Osteoblast (primary cell): ENCODE results near the gene ANKRD22. TPM values are rescaled to one million over a fixed set of nuclear protein-coding genes. Genes with fewer than 3 reads are reported as not detected.
A peak's percentile ranks its signal among the peaks of the same experiment; 100 is the strongest.

Experiments used
- DNase-seq: peaks from one replicate; pipeline ENCODE4 v3.0.0; 2011; ENCODE audit warnings: low spot score, mixed read lengths; ENCODE audit not compliant: insufficient read length; ENCODE audit errors: missing footprints
- H2AFZ ChIP-seq: 2 replicates; pipeline ENCODE4 v1.6.0; 2011; ENCODE audit warnings: mild to moderate bottlenecking, low read length
- H3K27ac ChIP-seq: 2 replicates; pipeline ENCODE4 v1.5.1; 2011; ENCODE audit warnings: mild to moderate bottlenecking, low read depth, low read length, moderate library complexity
- H3K27me3 ChIP-seq: 2 replicates; pipeline ENCODE4 v1.6.0; 2012; ENCODE audit warnings: mild to moderate bottlenecking, control low read depth, inconsistent platforms, low read length, moderate library complexity; ENCODE audit not compliant: insufficient read depth
- H3K36me3 ChIP-seq: 2 replicates; pipeline ENCODE4 v1.5.1; 2011; ENCODE audit warnings: mild to moderate bottlenecking, low read length, control low read depth, moderate library complexity; ENCODE audit not compliant: insufficient read depth
- H3K4me1 ChIP-seq: 2 replicates; pipeline ENCODE4 v1.5.1; 2011; ENCODE audit warnings: mild to moderate bottlenecking, low read length, control low read depth, moderate library complexity; ENCODE audit not compliant: insufficient read depth
- H3K4me2 ChIP-seq: 2 replicates; pipeline ENCODE4 v1.6.0; 2011; ENCODE audit warnings: mild to moderate bottlenecking, low read length; ENCODE audit not compliant: insufficient read depth
- H3K4me3 ChIP-seq: fragments of 200-600 bp; sonication (generic); 3 replicates; pipeline ENCODE4 v1.5.1; 2012; ENCODE audit warnings: mild to moderate bottlenecking, low read length, inconsistent platforms; ENCODE audit not compliant: insufficient read depth
- H3K79me2 ChIP-seq: 2 replicates; pipeline ENCODE4 v1.6.0; 2012; ENCODE audit warnings: mild to moderate bottlenecking, low read length, control low read depth, inconsistent platforms; ENCODE audit not compliant: insufficient read depth
- H3K9me3 ChIP-seq: 2 replicates; pipeline ENCODE4 v1.5.1; 2011; ENCODE audit warnings: low read depth, low read length, control low read depth
- H4K20me1 ChIP-seq: 2 replicates; pipeline ENCODE4 v1.6.0; 2012; ENCODE audit warnings: mild to moderate bottlenecking, low read length, control low read depth; ENCODE audit not compliant: insufficient read depth
- CTCF ChIP-seq: IDR thresholded peaks from 2 replicates; pipeline ENCODE4 v1.5.1; 2011; ENCODE audit warnings: mild to moderate bottlenecking, low read depth, low read length, moderate library complexity; ENCODE audit errors: extremely low read depth
- total RNA-seq: library from RNA; depleted of rRNA; stranded (reverse); fragments of >200 nt; gene quantifications from 2 replicates; pipeline ENCODE4 v1.2.3, GENCODE V29; 2012

Gene ANKRD22
- under 0.01 TPM in 2 replicates for total RNA-seq

- H2AFZ ChIP-seq, result peak within 1 kb of the TSS; percentile 58
- no peaks in the 10 kb centered on the region for H4K20me1 ChIP-seq
- TF ChIP-seq CTCF, result no peak
- no peaks in the 10 kb centered on the region for H3K79me2 ChIP-seq
- no peaks in the 10 kb centered on the region for H3K9me3 ChIP-seq
- H3K27me3 ChIP-seq, result no peaks in the 10 kb centered on the region
- H3K4me2 ChIP-seq, result peak within 1 kb of the TSS; percentile 1
- H3K36me3 ChIP-seq, result no peaks in the 10 kb centered on the region
- H3K27ac ChIP-seq, result no peak within 1 kb of the TSS
- no peak within 1 kb of the TSS for H3K4me3 ChIP-seq
- DNase-seq, result peak; percentile 82
- H3K4me1 ChIP-seq, result peaks cover 19% of the 10 kb centered on the region
Measured at GRCh38 chr10:88851706-88852105, at the start of gene ANKRD22. ANKRD22 (minus strand) TSS chr10:88851844; CDS start chr10:88851607, 237 bp downstream.

GRCh38 chr10:88899886-88900285 lies 48.2 kb upstream of the ANKRD22 start:
- H3K4me2 ChIP-seq, result no peak overlapping the region
- H3K27ac ChIP-seq, result no peak overlapping the region
- H3K79me2 ChIP-seq, result peaks cover 39% of the 10 kb centered on the region
- no peak for TF ChIP-seq CTCF
- no peak overlapping the region for H2AFZ ChIP-seq
- H3K4me3 ChIP-seq, result no peak overlapping the region
- no peaks in the 10 kb centered on the region for H3K27me3 ChIP-seq
- no peaks in the 10 kb centered on the region for H4K20me1 ChIP-seq
- no peaks in the 10 kb centered on the region for H3K9me3 ChIP-seq
- H3K36me3 ChIP-seq, result peaks cover 19% of the 10 kb centered on the region
- H3K4me1 ChIP-seq, result peaks cover 36% of the 10 kb centered on the region
- DNase-seq, result no peak

DNA sequence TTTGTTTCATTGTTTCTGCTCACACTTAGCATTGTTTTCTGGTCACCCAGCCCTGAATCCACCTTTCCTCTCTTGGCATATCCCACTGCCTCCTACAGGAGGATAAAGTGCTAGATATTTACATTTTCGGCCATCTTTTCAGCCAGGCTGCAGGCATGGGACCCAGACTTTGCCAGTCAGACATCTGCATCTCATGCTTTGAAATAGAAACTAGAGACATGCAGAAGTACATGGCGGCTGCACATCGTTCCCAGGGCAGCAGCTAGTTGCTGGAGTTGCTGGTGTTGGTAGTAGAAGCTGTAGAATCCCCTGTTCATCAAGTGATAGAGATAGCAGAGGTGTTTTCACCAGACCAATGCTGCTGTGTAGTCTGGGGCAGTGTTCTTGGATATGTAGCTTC lies 47.1 kb upstream of the ANKRD22 start:
- Histone ChIP-seq H3K9me3 (no peaks in the 10 kb centered on the region), H3K27ac (no peak overlapping the region)
- no peak for TF ChIP-seq CTCF

DNA sequence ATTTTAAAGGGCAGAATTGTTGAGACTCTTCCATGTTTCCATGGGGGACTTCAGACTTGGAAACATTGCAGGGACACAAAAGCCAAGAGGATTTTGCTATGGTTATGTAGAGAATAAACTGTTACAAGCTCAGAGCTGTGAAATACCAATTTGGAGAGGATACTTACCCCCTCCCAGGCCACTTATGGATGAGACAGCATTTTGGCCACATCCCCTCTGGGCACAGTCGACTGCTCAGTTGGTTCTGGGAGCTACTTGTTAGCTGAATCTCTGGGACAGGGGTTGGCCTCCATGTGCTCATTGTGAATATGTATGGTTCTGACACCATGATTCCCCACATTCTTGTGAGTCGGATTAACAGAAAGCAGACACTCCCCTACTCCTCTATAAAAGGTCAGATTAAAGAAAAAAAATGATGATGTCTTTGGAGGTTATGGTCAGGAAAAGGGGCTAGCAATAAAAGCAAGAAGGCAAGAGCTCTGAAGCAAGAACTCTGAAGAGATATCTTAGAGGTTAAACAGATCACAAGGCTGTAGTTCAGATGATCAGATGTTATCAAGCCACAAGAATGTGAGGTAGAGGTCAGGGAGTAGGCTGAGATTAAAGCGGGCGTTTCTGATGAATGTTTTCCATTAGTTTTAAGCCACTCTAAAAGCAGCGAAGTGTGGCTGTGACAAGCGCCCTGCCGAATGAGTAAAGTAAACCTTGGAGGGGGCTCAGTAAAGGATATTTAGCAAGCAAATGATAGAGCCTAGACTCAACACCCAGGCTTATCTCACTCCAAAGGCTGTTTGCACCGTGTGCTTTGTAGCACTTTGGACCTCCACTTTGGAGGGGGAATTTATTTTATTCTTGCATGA lies 45.6 kb upstream of the ANKRD22 start:
- Histone ChIP-seq H3K4me1 (peaks cover 58% of the 10 kb centered on the region), H3K4me3 (no peak overlapping the region), H3K4me2 (peak overlapping the region; percentile 11), H3K9me3 (no peaks in the 10 kb centered on the region), H3K36me3 (peaks cover 1% of the 10 kb centered on the region), H2AFZ (peak overlapping the region; percentile 54), H3K27ac (peak overlapping the region; percentile 43), H4K20me1 (no peaks in the 10 kb centered on the region), H3K79me2 (peaks cover 40% of the 10 kb centered on the region), H3K27me3 (no peaks in the 10 kb centered on the region)
- TF ChIP-seq CTCF, result no peak
- DNase-seq, result no peak

More for the DNA sequence above, 47.1 kb upstream of the ANKRD22 start:
- Histone ChIP-seq H3K79me2 (peaks cover 40% of the 10 kb centered on the region), H2AFZ (no peak overlapping the region), H3K4me1 (peaks cover 44% of the 10 kb centered on the region), H3K4me3 (no peak overlapping the region), H3K27me3 (no peaks in the 10 kb centered on the region), H4K20me1 (no peaks in the 10 kb centered on the region), H3K36me3 (peaks cover 10% of the 10 kb centered on the region), H3K4me2 (no peak overlapping the region)
- no peak for DNase-seq
